GM12891 (cell line): ENCODE results near the gene MAP3K7CL.

Experiments used
- PAX5 ChIP-seq: IDR thresholded peaks from 2 replicates; pipeline ENCODE4 v1.6.1; 2011; ENCODE audit warnings: low read length, moderate library complexity, mild to moderate bottlenecking; ENCODE audit not compliant: insufficient read depth, severe bottlenecking
- POLR2A ChIP-seq: IDR thresholded peaks from 2 replicates; pipeline ENCODE4 v1.6.1; 2011; ENCODE audit warnings: low read depth, low read length, control low read depth
- POLR2AphosphoS5 ChIP-seq: IDR thresholded peaks from 2 replicates; pipeline ENCODE4 v1.6.1; 2011; ENCODE audit warnings: low read depth, low read length, control low read depth
- TAF1 ChIP-seq: IDR thresholded peaks from 2 replicates; pipeline ENCODE4 v1.6.1; 2011; ENCODE audit warnings: low read depth, low read length, control low read depth

- TF ChIP-seq POLR2AphosphoS5 (no peak), TAF1 (no peak), PAX5 (no peak), POLR2A (no peak)
These were observed 40.5 kb downstream of the MAP3K7CL start for GRCh38 chr21:29170944-29171343.
